Measurements from ENCODE around the gene HBA1. TPM values are rescaled to one million over a fixed set of nuclear protein-coding genes. Genes with fewer than 3 reads are reported as not detected.
A peak's percentile ranks its signal among the peaks of the same experiment; 100 is the strongest.
"Not testable (repeated sequence)": the region's sequence is repeated elsewhere in the genome, so short reads cannot be mapped to it uniquely, and the experiment has no call there.

Gene HBA1
- total and polyA plus RNA-seq, 10 donors, result 77.8 to 25,333 (median 2,131) TPM

GRCh38 chr16:192686-193085, 16.2 kb downstream of the HBA1 start:
- H3K4me1 ChIP-seq, result no peaks in the 10 kb centered on the region
- H3K36me3 ChIP-seq, result peaks cover 8 to 100% (median 99%) of the 10 kb centered on the region in 6 donors
- no peaks in the 10 kb centered on the region for H3K27me3 ChIP-seq (replicated peaks in 1 of 7)
- intact Hi-C loops (cut with DNase I; ENCODE audit: low total_unique reads), result no loop called here
- DNase-seq, result no peak
- H3K27ac ChIP-seq, result no peak overlapping the region
- WGBS, 5 donors, result 94 to 99% (median 96%) methylated on average over 11 of the region's 11 CpGs
- TF ChIP-seq POLR2A (IDR thresholded peaks at IDR 0.05) (no peak), POLR2AphosphoS5 (IDR thresholded peaks at IDR 0.05) (peak in 1 of 3 donors; percentile 2)
- no peak overlapping the region for H3K4me3 ChIP-seq
- H3K9me3 ChIP-seq, result no peaks in the 10 kb centered on the region

- no peak for DNase-seq
- H3K4me1 ChIP-seq, result no peaks in the 10 kb centered on the region
- no peaks in the 10 kb centered on the region for H3K27me3 ChIP-seq (replicated peaks in 1 of 7)
- WGBS, 5 donors, result 92 to 99% (median 95%) methylated on average over 14 to 15 of the region's 15 CpGs
- H3K9me3 ChIP-seq, result no peaks in the 10 kb centered on the region
- TF ChIP-seq POLR2AphosphoS5 (IDR thresholded peaks at IDR 0.05) (no peak), CTCF (IDR thresholded peaks at IDR 0.05 in 8 of 11, conservative IDR thresholded peaks at IDR 0.05 in 3 of 11) (no peak), POLR2A (IDR thresholded peaks at IDR 0.05) (no peak)
- H3K27ac ChIP-seq, result no peak overlapping the region
- H3K36me3 ChIP-seq, result peaks cover 8 to 100% (median 99%) of the 10 kb centered on the region in 6 donors
- no peak overlapping the region for H3K4me3 ChIP-seq
- intact Hi-C loops (cut with DNase I; ENCODE audit: low total_unique reads), result no loop called here
Observed at GRCh38 chr16:193441-193840, 17.0 kb downstream of the HBA1 start.

GRCh38 chr16:194516-194915, 18.0 kb downstream of the HBA1 start:
- Histone ChIP-seq H3K4me3 (no peak overlapping the region), H3K4me1 (no peaks in the 10 kb centered on the region), H3K9me3 (no peaks in the 10 kb centered on the region), H3K27ac (no peak overlapping the region), H3K27me3 (replicated peaks in 1 of 7) (no peaks in the 10 kb centered on the region), H3K36me3 (peaks cover 8 to 100% (median 99%) of the 10 kb centered on the region in 6 donors)
- no peak for DNase-seq
- WGBS, 5 donors, result 90 to 99% (median 94%) methylated on average over 6 of the region's 6 CpGs
- TF ChIP-seq POLR2AphosphoS5 (IDR thresholded peaks at IDR 0.05), result no peak
- no peak for TF ChIP-seq POLR2A (IDR thresholded peaks at IDR 0.05)
- no peak for TF ChIP-seq CTCF (IDR thresholded peaks at IDR 0.05 in 8 of 11, conservative IDR thresholded peaks at IDR 0.05 in 3 of 11)
- intact Hi-C loops (cut with DNase I; ENCODE audit: low total_unique reads), result no loop called here

GRCh38 chr16:200388-200787, 23.9 kb downstream of the HBA1 start:
- H3K4me3 ChIP-seq, result no peak overlapping the region
- H3K4me1 ChIP-seq, result no peaks in the 10 kb centered on the region
- no peak for DNase-seq
- H3K27me3 ChIP-seq (replicated peaks in 1 of 7), result no peaks in the 10 kb centered on the region
- intact Hi-C loops (cut with DNase I; ENCODE audit: low total_unique reads), result no loop called here
- TF ChIP-seq POLR2A (IDR thresholded peaks at IDR 0.05), result no peak
- no peak for TF ChIP-seq POLR2AphosphoS5 (IDR thresholded peaks at IDR 0.05)
- no peak overlapping the region for H3K27ac ChIP-seq
- H3K36me3 ChIP-seq, result peaks cover 0 to 100% (median 96%) of the 10 kb centered on the region in 6 donors
- no peaks in the 10 kb centered on the region for H3K9me3 ChIP-seq
- 91 to 99% (median 96%) methylated on average over 5 of the region's 5 CpGs for WGBS, 5 donors

- intact Hi-C loops (cut with DNase I; ENCODE audit: low total_unique reads), result no loop called here
- H3K27ac ChIP-seq, result no peak overlapping the region
- peaks cover 6 to 100% (median 96%) of the 10 kb centered on the region in 6 donors for H3K36me3 ChIP-seq
- DNase-seq, result peak; percentile 15
- TF ChIP-seq POLR2A (IDR thresholded peaks at IDR 0.05) (no peak), POLR2AphosphoS5 (IDR thresholded peaks at IDR 0.05) (no peak), CTCF (IDR thresholded peaks at IDR 0.05 in 8 of 11, conservative IDR thresholded peaks at IDR 0.05 in 3 of 11) (no peak)
- H3K9me3 ChIP-seq, result no peaks in the 10 kb centered on the region
- H3K27me3 ChIP-seq (replicated peaks in 1 of 7), result no peaks in the 10 kb centered on the region
- WGBS, 5 donors, result 95 to 99% (median 96%) methylated on average over 4 of the region's 4 CpGs
- no peak overlapping the region for H3K4me3 ChIP-seq
- no peaks in the 10 kb centered on the region for H3K4me1 ChIP-seq
Observed at GRCh38 chr16:203246-203645, 26.8 kb downstream of the HBA1 start.

- H3K9me3 ChIP-seq; H3K4me1 ChIP-seq; H3K27ac ChIP-seq; H3K4me3 ChIP-seq; intact Hi-C loops (cut with DNase I; ENCODE audit: low total_unique reads); H3K27me3 ChIP-seq (replicated peaks in 1 of 7): not testable (repeated sequence)
- peaks cover 6 to 100% (median 95%) of the 10 kb centered on the region in 6 donors for H3K36me3 ChIP-seq
- DNase-seq, result peak; percentile 5
- WGBS, 5 donors, result 88 to 99% (median 94%) methylated on average over 9 of the region's 9 CpGs
Observed at GRCh38 chr16:204046-204445, 27.6 kb downstream of the HBA1 start.

GRCh38 chr16:209359-209758, 32.9 kb downstream of the HBA1 start:
- H3K4me1 ChIP-seq; H3K27ac ChIP-seq; intact Hi-C loops (cut with DNase I; ENCODE audit: low total_unique reads): not testable (repeated sequence)

More at GRCh38 chr16:209359-209758, 32.9 kb downstream of the HBA1 start:
- not testable (repeated sequence) for DNase-seq; H3K9me3 ChIP-seq; H3K4me3 ChIP-seq; H3K27me3 ChIP-seq (replicated peaks in 1 of 7)
- H3K36me3 ChIP-seq, result peaks cover 6 to 100% (median 94%) of the 10 kb centered on the region in 6 donors
- 90 to 95% (median 93%) methylated on average over 4 of the region's 4 CpGs for WGBS, 5 donors

Measured in spleen (tissue), 11 donors.